Muscle of leg (tissue), 16 donors: ENCODE measurements around the gene CAPN1. TPM values are rescaled to one million over a fixed set of nuclear protein-coding genes. Genes with fewer than 3 reads are reported as not detected.

Experiments
- DNase-seq: peaks from one replicate; pipeline ENCODE4 v3.0.0; 2013
- H3K27ac ChIP-seq: one replicate; pipeline ENCODE4 v1.5.1; 2013; ENCODE audit warnings: mild to moderate bottlenecking, low read length, control low read depth
- H3K27me3 ChIP-seq: one replicate; pipeline ENCODE4 v1.6.1; 2013; ENCODE audit warnings: low read length; ENCODE audit not compliant: control insufficient read depth, insufficient read depth
- H3K36me3 ChIP-seq: one replicate; pipeline ENCODE4 v1.6.1; 2013; ENCODE audit warnings: low read length; ENCODE audit not compliant: control insufficient read depth, insufficient read depth
- H3K4me1 ChIP-seq: one replicate; pipeline ENCODE4 v1.6.1; 2013; ENCODE audit warnings: low read length; ENCODE audit not compliant: control insufficient read depth, insufficient read depth
- H3K4me3 ChIP-seq: one replicate; pipeline ENCODE4 v1.5.1; 2013; ENCODE audit warnings: low read length, control low read depth
- H3K9me3 ChIP-seq: replicated peaks from 2 replicates; pipeline ENCODE4 v1.6.1; 2013; ENCODE audit warnings: low read depth, low read length; ENCODE audit not compliant: control insufficient read depth
- WGBS: methylation state at CpG from one replicate; pipeline ENCODE4 v1.1.5; 2013; ENCODE audit warnings: missing lambda C conversion rate; ENCODE audit not compliant: insufficient coverage; 5-methylcytosine and 5-hydroxymethylcytosine counted together
- long read RNA-seq, 11 donors: transcript quantifications; one replicate each; lab custom pipeline, GENCODE V29; 2026
- polyA plus RNA-seq, 8 donors: library from polyadenylated mRNA; unstranded; fragments of 120-200 nt; gene quantifications; one replicate each; pipeline versions ENCODE4 v1.2.1 to v1.2.3, GENCODE V29; 2013; ENCODE audit warnings: inconsistent platforms in 1 of 8, low replicate concordance in 1 of 8; ENCODE audit not compliant: insufficient read length in 8 of 8, insufficient read depth in 1 of 8
- total RNA-seq: library from RNA; stranded (reverse); fragments of 120-200 nt; gene quantifications from one replicate; pipeline ENCODE4 v1.2.4, GENCODE V29; 2013

The CAPN1 gene
- 46.7 TPM for total RNA-seq
- polyA plus RNA-seq, result 10 to 100 TPM; 69.1 to 90.2 (median 80.1) TPM
- long read RNA-seq, donor 1, partial matches to known transcripts, result 5 of 6 reads
- long read RNA-seq, donor 1, other reads (novel, unspliced or antisense), result 0 of 6 reads
- long read RNA-seq, donor 2, partial matches to known transcripts, result 0 of 1 reads
- long read RNA-seq, donor 2, other reads (novel, unspliced or antisense), result 0 of 1 reads
- long read RNA-seq, donor 3, partial matches to known transcripts, result 15 of 31 reads
- long read RNA-seq, donor 3, other reads (novel, unspliced or antisense), result 15 of 31 reads
- long read RNA-seq, donor 4, partial matches to known transcripts, result 5 of 13 reads
- long read RNA-seq, donor 4, other reads (novel, unspliced or antisense), result 7 of 13 reads
- long read RNA-seq, donor 5, partial matches to known transcripts, result 24 of 32 reads
- long read RNA-seq, donor 5, other reads (novel, unspliced or antisense), result 8 of 32 reads
- long read RNA-seq, donor 6, partial matches to known transcripts, result 38 of 51 reads
- long read RNA-seq, donor 6, other reads (novel, unspliced or antisense), result 12 of 51 reads
- long read RNA-seq, donor 7, partial matches to known transcripts, result 14 of 21 reads
- long read RNA-seq, donor 7, other reads (novel, unspliced or antisense), result 7 of 21 reads
- long read RNA-seq, donor 8, partial matches to known transcripts, result 0 of 2 reads
- long read RNA-seq, donor 8, other reads (novel, unspliced or antisense), result 0 of 2 reads
- long read RNA-seq, donor 9, partial matches to known transcripts, result 36 of 37 reads
- long read RNA-seq, donor 9, other reads (novel, unspliced or antisense), result 0 of 37 reads
- long read RNA-seq, donor 10, result 0 reads
- long read RNA-seq, donor 11, partial matches to known transcripts, result 21 of 21 reads
- long read RNA-seq, donor 11, other reads (novel, unspliced or antisense), result 0 of 21 reads

GRCh38 chr11:65181569-65182257 is at the start of gene CAPN1:
CAPN1 (plus strand) TSS chr11:65181928; CDS start chr11:65182702, 774 bp downstream.
- Histone ChIP-seq H3K36me3 (peaks cover 34% of the 10 kb centered on the region), H3K4me3 (peak within 1 kb of the TSS; percentile 67), H3K9me3 (no peaks in the 10 kb centered on the region), H3K4me1 (peaks cover 21% of the 10 kb centered on the region), H3K27ac (peak within 1 kb of the TSS; percentile 90), H3K27me3 (no peaks in the 10 kb centered on the region)
- peak; percentile 86 for DNase-seq
- 0% methylated on average over 14 of the region's 43 CpGs for WGBS

GRCh38 chr11:65132238-65132987 is 49.3 kb upstream of the CAPN1 start:
- Histone ChIP-seq H3K4me3 (peak overlapping the region; percentile 82), H3K36me3 (peaks cover 58% of the 10 kb centered on the region), H3K27ac (no peak overlapping the region), H3K27me3 (no peaks in the 10 kb centered on the region), H3K9me3 (no peaks in the 10 kb centered on the region), H3K4me1 (peaks cover 32% of the 10 kb centered on the region)
- 38% methylated on average over 4 of the region's 10 CpGs for WGBS
- peak; percentile 16 for DNase-seq

- Histone ChIP-seq H3K27ac (peak overlapping the region; percentile 97), H3K4me3 (peak overlapping the region; percentile 82), H3K27me3 (no peaks in the 10 kb centered on the region), H3K9me3 (no peaks in the 10 kb centered on the region), H3K36me3 (peaks cover 50% of the 10 kb centered on the region), H3K4me1 (peaks cover 32% of the 10 kb centered on the region)
- peak; percentile 38 for DNase-seq
- 49% methylated on average over 10 of the region's 18 CpGs for WGBS
Measured at GRCh38 chr11:65132988-65133700, 48.6 kb upstream of the CAPN1 start.

- WGBS, result 0% methylated on average over 15 of the region's 20 CpGs
- H3K36me3 ChIP-seq, result peaks cover 45% of the 10 kb centered on the region
- no peaks in the 10 kb centered on the region for H3K9me3 ChIP-seq
- peak; percentile 94 for DNase-seq
- no peaks in the 10 kb centered on the region for H3K27me3 ChIP-seq
- H3K4me1 ChIP-seq, result peaks cover 32% of the 10 kb centered on the region
- peak overlapping the region; percentile 82 for H3K4me3 ChIP-seq
- H3K27ac ChIP-seq, result peak overlapping the region; percentile 97
Measured at GRCh38 chr11:65133724-65134123, 48.0 kb upstream of the CAPN1 start.

GRCh38 chr11:65134240-65134951 is 47.3 kb upstream of the CAPN1 start, which contains the start of gene SYVN1:
SYVN1 (minus strand) TSS chr11:65134519; CDS start chr11:65133601, 918 bp downstream.
- peak; percentile 96 for DNase-seq
- H3K27me3 ChIP-seq, result no peaks in the 10 kb centered on the region
- peak within 1 kb of the TSS; percentile 97 for H3K27ac ChIP-seq
- peaks cover 38% of the 10 kb centered on the region for H3K36me3 ChIP-seq
- peaks cover 32% of the 10 kb centered on the region for H3K4me1 ChIP-seq
- 0% methylated on average over 47 of the region's 60 CpGs for WGBS
- peak within 1 kb of the TSS; percentile 82 for H3K4me3 ChIP-seq
- no peaks in the 10 kb centered on the region for H3K9me3 ChIP-seq

- WGBS, result 1% methylated on average over 20 of the region's 24 CpGs
Measured at GRCh38 chr11:65134952-65135632, 46.6 kb upstream of the CAPN1 start.

GRCh38 chr11:65135633-65136145 is 46.0 kb upstream of the CAPN1 start:
- H3K9me3 ChIP-seq, result no peaks in the 10 kb centered on the region
- peaks cover 32% of the 10 kb centered on the region for H3K4me1 ChIP-seq
- H3K36me3 ChIP-seq, result peaks cover 25% of the 10 kb centered on the region
- WGBS, result 42% methylated on average over 8 of the region's 11 CpGs
- H3K27ac ChIP-seq, result peak overlapping the region; percentile 97
- H3K27me3 ChIP-seq, result no peaks in the 10 kb centered on the region
- peak; percentile 17 for DNase-seq
- H3K4me3 ChIP-seq, result peak overlapping the region; percentile 82

More at GRCh38 chr11:65134952-65135632, 46.6 kb upstream of the CAPN1 start:
- Histone ChIP-seq H3K9me3 (no peaks in the 10 kb centered on the region), H3K4me1 (peaks cover 32% of the 10 kb centered on the region), H3K27me3 (no peaks in the 10 kb centered on the region), H3K4me3 (peak overlapping the region; percentile 82), H3K36me3 (peaks cover 31% of the 10 kb centered on the region), H3K27ac (peak overlapping the region; percentile 97)
- DNase-seq, result peak; percentile 98

GRCh38 chr11:65136515-65137096 is 45.1 kb upstream of the CAPN1 start:
- H3K27me3 ChIP-seq, result peaks cover 3% of the 10 kb centered on the region
- peaks cover 16% of the 10 kb centered on the region for H3K36me3 ChIP-seq
- no peaks in the 10 kb centered on the region for H3K9me3 ChIP-seq
- peaks cover 32% of the 10 kb centered on the region for H3K4me1 ChIP-seq
- 82% methylated on average over 15 of the region's 15 CpGs for WGBS
- DNase-seq, result peak; percentile 4
- H3K4me3 ChIP-seq, result no peak overlapping the region
- H3K27ac ChIP-seq, result no peak overlapping the region
